Colonic mucosa (tissue), 4 donors: ENCODE measurements around the gene SLC16A7. TPM values are rescaled to one million over a fixed set of nuclear protein-coding genes. Genes with fewer than 3 reads are reported as not detected.
"Not testable (repeated sequence)": the region's sequence is repeated elsewhere in the genome, so short reads cannot be mapped to it uniquely, and the experiment has no call there.

ENCODE experiments used
- DNase-seq: peaks from one replicate; pipeline ENCODE4 v3.0.0-alpha.2; 2020
- H3K27ac ChIP-seq: fragments of 200-600 bp; one replicate; pipeline ENCODE4 v1.8.0; 2021
- H3K27me3 ChIP-seq: fragments of 200-600 bp; one replicate; pipeline ENCODE4 v1.8.0; 2021
- H3K36me3 ChIP-seq: fragments of 200-600 bp; one replicate; pipeline ENCODE4 v1.8.0; 2021
- H3K4me1 ChIP-seq: fragments of 200-600 bp; one replicate; pipeline ENCODE4 v1.8.0; 2021; ENCODE audit warnings: mild to moderate bottlenecking
- H3K4me3 ChIP-seq: fragments of 200-600 bp; one replicate; pipeline ENCODE4 v1.8.0; 2021
- H3K9ac ChIP-seq, 2 donors: one replicate each; pipeline ENCODE4 v1.7.0; 2013; ENCODE audit warnings: control low read depth in 2 of 2, low read depth in 2 of 2, low read length in 2 of 2
- H3K9me3 ChIP-seq: fragments of 200-600 bp; one replicate; pipeline ENCODE4 v1.8.0; 2021
- intact Hi-C: fragments of 100-400 bp; cut with DNase I; formaldehyde crosslinking; loops from one replicate; pipeline ENCODE4 v1.14.1; 2022
- total RNA-seq, 2 donors: library from RNA; stranded (reverse); fragmentation: NEBNext Ultra II Directional in 1 of 2; extraction: Animal tissue kit (Norgen Biotek cat#: 25700) in 1 of 2; gene quantifications; one replicate each; pipeline ENCODE4 v1.2.1, GENCODE V29; 2021
- TF ChIP-seq, protein P1 (sequence below): fragments of 200-600 bp; IDR thresholded peaks from one replicate; pipeline ENCODE4 v1.8.0; 2022; ENCODE audit warnings: antibody characterized with exemption, mild to moderate bottlenecking
- donor health status: healthy.
- donor health status: DM: no; HTN: no; CAD: no.
- donor health status: DM: no; HTN: no; CAD: no.

Gene SLC16A7
- total RNA-seq, 2 donors from 2014 or later, result 4.4 to 9.5 TPM

GRCh38 chr12:59744564-59744963 lies 148.7 kb downstream of the SLC16A7 start:
- no peak for DNase-seq
- Histone ChIP-seq H3K4me1 (no peaks in the 10 kb centered on the region), H3K27me3 (no peaks in the 10 kb centered on the region), H3K9ac (no peak overlapping the region), H3K9me3 (no peaks in the 10 kb centered on the region), H3K4me3 (no peak overlapping the region), H3K27ac (no peak overlapping the region), H3K36me3 (no peaks in the 10 kb centered on the region)
- intact Hi-C loops, result no loop called here
- TF ChIP-seq, protein P1, sequence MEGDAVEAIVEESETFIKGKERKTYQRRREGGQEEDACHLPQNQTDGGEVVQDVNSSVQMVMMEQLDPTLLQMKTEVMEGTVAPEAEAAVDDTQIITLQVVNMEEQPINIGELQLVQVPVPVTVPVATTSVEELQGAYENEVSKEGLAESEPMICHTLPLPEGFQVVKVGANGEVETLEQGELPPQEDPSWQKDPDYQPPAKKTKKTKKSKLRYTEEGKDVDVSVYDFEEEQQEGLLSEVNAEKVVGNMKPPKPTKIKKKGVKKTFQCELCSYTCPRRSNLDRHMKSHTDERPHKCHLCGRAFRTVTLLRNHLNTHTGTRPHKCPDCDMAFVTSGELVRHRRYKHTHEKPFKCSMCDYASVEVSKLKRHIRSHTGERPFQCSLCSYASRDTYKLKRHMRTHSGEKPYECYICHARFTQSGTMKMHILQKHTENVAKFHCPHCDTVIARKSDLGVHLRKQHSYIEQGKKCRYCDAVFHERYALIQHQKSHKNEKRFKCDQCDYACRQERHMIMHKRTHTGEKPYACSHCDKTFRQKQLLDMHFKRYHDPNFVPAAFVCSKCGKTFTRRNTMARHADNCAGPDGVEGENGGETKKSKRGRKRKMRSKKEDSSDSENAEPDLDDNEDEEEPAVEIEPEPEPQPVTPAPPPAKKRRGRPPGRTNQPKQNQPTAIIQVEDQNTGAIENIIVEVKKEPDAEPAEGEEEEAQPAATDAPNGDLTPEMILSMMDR, result no peak

GRCh38 chr12:59751091-59751490 lies 155.3 kb downstream of the SLC16A7 start:
- H3K4me3 ChIP-seq, H3K27me3 ChIP-seq, H3K9me3 ChIP-seq, DNase-seq, intact Hi-C loops, H3K36me3 ChIP-seq, H3K4me1 ChIP-seq, H3K27ac ChIP-seq, H3K9ac ChIP-seq: not testable (repeated sequence)

- TF ChIP-seq, protein P1, result no peak
- no peak overlapping the region for H3K4me3 ChIP-seq
- H3K4me1 ChIP-seq, result no peaks in the 10 kb centered on the region
- DNase-seq, result no peak
- H3K27me3 ChIP-seq, result no peaks in the 10 kb centered on the region
- intact Hi-C loops, result no loop called here
- no peaks in the 10 kb centered on the region for H3K9me3 ChIP-seq
- H3K27ac ChIP-seq, result no peak overlapping the region
- no peak overlapping the region for H3K9ac ChIP-seq
- H3K36me3 ChIP-seq, result no peaks in the 10 kb centered on the region
Observed at GRCh38 chr12:59761542-59761941, 165.7 kb downstream of the SLC16A7 start.

DNA sequence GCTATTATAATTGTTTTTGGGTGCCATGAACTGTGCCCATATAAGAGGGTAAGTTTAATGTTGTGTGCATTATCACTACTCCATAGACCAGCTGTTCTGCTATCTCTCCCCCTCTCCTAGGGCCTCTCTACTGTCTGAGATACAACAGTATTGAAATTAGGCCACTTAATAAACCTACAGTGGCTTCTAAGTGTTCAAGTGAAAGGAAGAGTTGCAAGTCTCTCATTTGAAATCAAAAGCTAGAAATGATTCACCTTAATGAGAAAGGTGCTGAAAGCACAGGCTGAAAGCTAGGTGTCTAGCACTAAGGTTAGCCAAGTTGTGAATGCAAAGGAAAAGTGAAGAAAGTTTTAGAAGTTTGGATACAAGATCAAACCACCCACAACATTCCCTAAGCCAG lies 168.0 kb downstream of the SLC16A7 start:
- H3K27ac ChIP-seq, result no peak overlapping the region
- no peaks in the 10 kb centered on the region for H3K27me3 ChIP-seq
- H3K9ac ChIP-seq, result no peak overlapping the region
- intact Hi-C loops, result no loop called here
- no peak for DNase-seq
- no peak overlapping the region for H3K4me3 ChIP-seq
- TF ChIP-seq, protein P1, result no peak
- no peaks in the 10 kb centered on the region for H3K9me3 ChIP-seq
- no peaks in the 10 kb centered on the region for H3K36me3 ChIP-seq
- H3K4me1 ChIP-seq, result no peaks in the 10 kb centered on the region

DNA sequence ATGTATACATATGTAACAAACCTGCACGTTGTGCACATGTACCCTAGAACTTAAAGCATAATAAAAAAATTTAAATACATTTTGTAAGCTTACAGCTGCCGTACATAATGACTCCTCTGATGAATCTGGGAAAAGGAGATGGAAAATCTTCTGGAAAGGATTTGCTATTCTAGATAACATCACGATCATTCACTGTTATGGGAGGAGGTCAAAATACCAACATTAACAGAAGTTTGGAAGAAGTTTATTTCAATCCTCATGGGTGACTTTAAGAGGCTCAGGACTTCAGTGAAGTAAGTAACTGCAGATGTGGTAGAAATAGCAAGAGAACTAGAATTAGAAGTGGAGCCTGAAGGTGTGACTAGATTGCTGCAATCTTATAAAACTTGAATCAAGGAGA lies 172.2 kb downstream of the SLC16A7 start:
- TF ChIP-seq, protein P1, result no peak
- intact Hi-C loops, result no loop called here
- H3K27ac ChIP-seq, result no peak overlapping the region

DNA sequence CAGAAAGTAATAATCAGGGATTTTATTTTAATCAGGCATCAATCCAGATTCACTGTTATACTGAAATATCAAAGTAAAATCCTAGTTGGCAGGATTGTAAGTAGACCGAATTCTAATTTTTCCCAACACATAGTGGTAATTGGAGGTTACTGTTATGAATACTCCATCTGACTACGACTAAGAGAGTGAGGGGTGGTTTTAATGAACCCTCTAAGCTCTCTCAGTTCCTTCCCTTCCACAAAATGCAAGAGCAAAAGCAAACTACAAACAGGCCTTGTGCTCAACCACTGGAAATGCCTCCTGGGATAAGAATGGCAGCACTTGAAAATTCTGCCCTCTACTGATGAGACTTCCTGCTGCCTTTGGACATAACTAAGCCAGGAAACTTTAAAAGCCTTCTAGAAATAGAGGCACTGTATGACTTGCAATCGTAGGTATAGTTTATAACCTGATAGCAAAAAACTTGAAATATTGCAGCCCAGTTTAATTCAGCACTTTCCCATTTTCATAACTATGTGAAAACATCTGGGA lies 184.8 kb downstream of the SLC16A7 start:
- intact Hi-C loops, result no loop called here
- H3K27ac ChIP-seq, result no peak overlapping the region
- no peaks in the 10 kb centered on the region for H3K27me3 ChIP-seq
- TF ChIP-seq, protein P1, result no peak
- DNase-seq, result no peak
- H3K36me3 ChIP-seq, result no peaks in the 10 kb centered on the region
- H3K9me3 ChIP-seq, result no peaks in the 10 kb centered on the region
- no peaks in the 10 kb centered on the region for H3K4me1 ChIP-seq
- no peak overlapping the region for H3K4me3 ChIP-seq
- no peak overlapping the region for H3K9ac ChIP-seq

More for the DNA sequence above, 172.2 kb downstream of the SLC16A7 start:
- H3K4me3 ChIP-seq, result no peak overlapping the region
- no peak overlapping the region for H3K9ac ChIP-seq
- H3K9me3 ChIP-seq, result no peaks in the 10 kb centered on the region
- no peaks in the 10 kb centered on the region for H3K36me3 ChIP-seq
- H3K27me3 ChIP-seq, result no peaks in the 10 kb centered on the region
- no peaks in the 10 kb centered on the region for H3K4me1 ChIP-seq
- no peak for DNase-seq
